SK-N-SH (cell line): ENCODE data around the gene LXN. TPM values are rescaled to one million over a fixed set of nuclear protein-coding genes. Genes with fewer than 3 reads are reported as not detected.

ENCODE experiments used
- CTCF ChIA-PET: fragments of 300-600, 350-600 bp; formaldehyde crosslinking; extraction: SDS; loops from one replicate; lab custom pipeline; 2021; lab: Yijun Ruan, JAX
- POLR2A ChIA-PET: fragments of 350-600 bp; sonication (Branson Sonifier 250); formaldehyde crosslinking; extraction: SDS; loops from one replicate; lab custom pipeline; 2020; ENCODE audit warnings: antibody characterized with exemption, inconsistent platforms; lab: Yijun Ruan, JAX
- DNase-seq: peaks from one replicate; pipeline ENCODE4 v3.0.0; 2012
- H2AFZ ChIP-seq: fragments of 200-600 bp; sonication (generic); 2 replicates; pipeline ENCODE4 v1.8.1; 2016; ENCODE audit warnings: antibody characterized with exemption, mild to moderate bottlenecking, low read depth
- H3F3A ChIP-seq: fragments of 200-600 bp; sonication (generic); replicated peaks from 2 replicates; pipeline ENCODE3; 2016; ENCODE audit warnings: antibody characterized with exemption, mild to moderate bottlenecking; ENCODE audit not compliant: insufficient read depth
- H3K27ac ChIP-seq, 2 experiments: fragments of 200-500 bp in 1 of 2; fragments of 200-600 bp in 1 of 2; sonication (Bioruptor generic) in 1 of 2; sonication (generic), shearing (Covaris generic) in 1 of 2; 2 replicates each; pipeline versions ENCODE4 v1.5.1 to v1.6.1; 2014 to 2016; ENCODE audit warnings: low read depth in 2 of 2, inconsistent platforms in 1 of 2, low read length in 1 of 2, mild to moderate bottlenecking in 1 of 2, mixed read lengths in 1 of 2
- H3K27me3 ChIP-seq: fragments of 200-600 bp; sonication (generic), shearing (Covaris generic); 2 replicates; pipeline ENCODE4 v1.6.1; 2016; ENCODE audit warnings: mixed run types; ENCODE audit not compliant: insufficient read depth
- H3K36me3 ChIP-seq, 2 experiments: fragments of 200-500 bp in 1 of 2; fragments of 200-600 bp in 1 of 2; sonication (Bioruptor generic) in 1 of 2; sonication (generic) in 1 of 2; replicated peaks in 1 of 2; 2 replicates each; pipeline versions ENCODE3 to v1.5.1; 2014 to 2016; ENCODE audit warnings: low read length in 1 of 2, mild to moderate bottlenecking in 1 of 2; ENCODE audit not compliant: insufficient read depth in 2 of 2, control insufficient read depth in 1 of 2
- H3K4me1 ChIP-seq, 2 experiments: fragments of 200-500 bp in 1 of 2; fragments of 200-600 bp in 1 of 2; sonication (Bioruptor generic) in 1 of 2; sonication (generic), shearing (Covaris generic) in 1 of 2; 2 replicates each; pipeline versions ENCODE4 v1.5.1 to v1.6.1; 2014 to 2016; ENCODE audit warnings: low read depth in 1 of 2, low read length in 1 of 2, mixed run types in 1 of 2; ENCODE audit not compliant: insufficient read depth in 2 of 2, control insufficient read depth in 1 of 2
- H3K4me2 ChIP-seq: fragments of 200-600 bp; sonication (generic), shearing (Covaris generic); 2 replicates; pipeline ENCODE4 v1.6.1; 2017; ENCODE audit warnings: mixed run types
- H3K4me3 ChIP-seq, 2 experiments: fragments of 200-500 bp in 1 of 2; fragments of 200-600 bp in 1 of 2; sonication (Bioruptor generic) in 1 of 2; sonication (generic), shearing (Covaris generic) in 1 of 2; 2 replicates each; pipeline versions ENCODE4 v1.5.1 to v1.8.1; 2014 to 2016; ENCODE audit warnings: low read depth in 2 of 2, inconsistent platforms in 1 of 2, low read length in 1 of 2, mild to moderate bottlenecking in 1 of 2, mixed read lengths in 1 of 2, moderate library complexity in 1 of 2
- H3K79me2 ChIP-seq: fragments of 200-600 bp; sonication (generic); 2 replicates; pipeline ENCODE4 v1.8.1; 2017; ENCODE audit warnings: mild to moderate bottlenecking; ENCODE audit not compliant: insufficient read depth
- H3K9ac ChIP-seq: fragments of 200-600 bp; sonication (generic); 2 replicates; pipeline ENCODE4 v1.6.1; 2017; ENCODE audit warnings: mixed run types
- H3K9me2 ChIP-seq: fragments of 200-600 bp; sonication (generic); 2 replicates; pipeline ENCODE4 v1.6.1; 2017; ENCODE audit warnings: mixed run types
- H3K9me3 ChIP-seq: fragments of 200-600 bp; sonication (generic); 2 replicates; pipeline ENCODE4 v1.6.1; 2017; ENCODE audit warnings: mixed run types, mild to moderate bottlenecking, moderate library complexity
- H4K20me1 ChIP-seq: fragments of 200-600 bp; sonication (generic); 2 replicates; pipeline ENCODE4 v1.6.1; 2017; ENCODE audit warnings: mild to moderate bottlenecking, mixed run types; ENCODE audit not compliant: insufficient read depth
- EP300 ChIP-seq, 2 experiments: IDR thresholded peaks; 2 replicates each; pipeline versions ENCODE4 v1.4.0 to v1.6.1; 2012; ENCODE audit warnings: borderline replicate concordance in 1 of 2, low read depth in 1 of 2, low read length in 1 of 2
- FOSL2 ChIP-seq: IDR thresholded peaks from 2 replicates; pipeline ENCODE4 v1.4.0; 2012; ENCODE audit warnings: low read depth, mild to moderate bottlenecking, moderate library complexity, borderline replicate concordance
- GATA2 ChIP-seq: sonication (generic); formaldehyde crosslinking; IDR thresholded peaks from 2 replicates; pipeline ENCODE4 v1.5.0; 2020; ENCODE audit warnings: mild to moderate bottlenecking, missing genetic modification reagents
- JUND ChIP-seq: IDR thresholded peaks from 2 replicates; pipeline ENCODE4 v1.4.0; 2012
- RFX5 ChIP-seq: IDR thresholded peaks from 2 replicates; pipeline ENCODE4 v1.6.1; 2012; ENCODE audit warnings: mild to moderate bottlenecking, improper control_type of control experiment, low read length
- RXRA ChIP-seq: IDR thresholded peaks from 2 replicates; pipeline ENCODE4 v1.4.0; 2012; ENCODE audit warnings: low read depth, mild to moderate bottlenecking, borderline replicate concordance
- SIN3A ChIP-seq: IDR thresholded peaks from 2 replicates; pipeline ENCODE4 v1.6.1; 2012; ENCODE audit warnings: low read depth, mild to moderate bottlenecking, low read length, moderate library complexity, borderline replicate concordance
- SMC3 ChIP-seq: IDR thresholded peaks from 2 replicates; pipeline ENCODE4 v1.6.1; 2012; ENCODE audit warnings: low read depth, low read length, improper control_type of control experiment
- TCF12 ChIP-seq: IDR thresholded peaks from 2 replicates; pipeline ENCODE4 v1.4.0; 2012
- WGBS: methylation state at CpG from one replicate; pipeline ENCODE4 v1.1.6; 2017; ENCODE audit warnings: low lambda C conversion rate; 5-methylcytosine and 5-hydroxymethylcytosine counted together
- polyA plus RNA-seq, 3 experiments: library from polyadenylated mRNA; depleted of rRNA; stranded (reverse); fragments of >200 nt; gene quantifications; 2 replicates each; pipeline ENCODE4 v1.2.3, GENCODE V29; 2012
- TF ChIP-seq, protein P1 (sequence below): IDR thresholded peaks from 2 replicates; pipeline ENCODE4 v1.6.1; 2012; ENCODE audit warnings: mild to moderate bottlenecking, low read depth, low read length, moderate library complexity
- TF ChIP-seq, protein P2 (sequence below): fragments of 150-350 bp; IDR thresholded peaks from 2 replicates; pipeline ENCODE4 v1.6.1; 2016; ENCODE audit warnings: mild to moderate bottlenecking, low read depth, low read length
- TF ChIP-seq, protein P3 (sequence below): IDR thresholded peaks from 2 replicates; pipeline ENCODE4 v1.4.0; 2012; ENCODE audit warnings: low read depth

Gene LXN
- polyA plus RNA-seq, 1 of the 3 experiments (the other 2 are of a cell fraction), result not detected

- DNase-seq, result no peak
- 19% methylated on average over 4 of the region's 4 CpGs for WGBS
- H2AFZ ChIP-seq, result no peak overlapping the region
Measured at GRCh38 chr3:158702815-158703481, 30.5 kb upstream of the LXN start.

More at GRCh38 chr3:158702815-158703481, 30.5 kb upstream of the LXN start:
- no peaks in the 10 kb centered on the region for H4K20me1 ChIP-seq
- POLR2A ChIA-PET, result no interaction called here
- peak overlapping the region; percentile 36 to 85; a peak in 3 of 4 replicates for H3K27ac ChIP-seq
- peak overlapping the region; percentile 60 for H3K4me2 ChIP-seq
- no peak overlapping the region for H3K4me3 ChIP-seq
- TF ChIP-seq SIN3A (no peak), GATA2 (no peak), JUND (peak; percentile 48), RFX5 (no peak), TCF12 (peak; percentile 32; the same call in 1 of the 2 replicates), SMC3 (no peak), EP300 (IDR thresholded peaks at IDR 0.05; ENCODE audit: borderline replicate concordance in 1 of 2, low read depth in 1 of 2, low read length in 1 of 2) (peak in 1 of 2 experiments; percentile 60; a peak in 1 of 4 replicates), FOSL2 (peak; percentile 60; the same call in 1 of the 2 replicates), RXRA (peak; percentile 89)
- TF ChIP-seq, protein P1, sequence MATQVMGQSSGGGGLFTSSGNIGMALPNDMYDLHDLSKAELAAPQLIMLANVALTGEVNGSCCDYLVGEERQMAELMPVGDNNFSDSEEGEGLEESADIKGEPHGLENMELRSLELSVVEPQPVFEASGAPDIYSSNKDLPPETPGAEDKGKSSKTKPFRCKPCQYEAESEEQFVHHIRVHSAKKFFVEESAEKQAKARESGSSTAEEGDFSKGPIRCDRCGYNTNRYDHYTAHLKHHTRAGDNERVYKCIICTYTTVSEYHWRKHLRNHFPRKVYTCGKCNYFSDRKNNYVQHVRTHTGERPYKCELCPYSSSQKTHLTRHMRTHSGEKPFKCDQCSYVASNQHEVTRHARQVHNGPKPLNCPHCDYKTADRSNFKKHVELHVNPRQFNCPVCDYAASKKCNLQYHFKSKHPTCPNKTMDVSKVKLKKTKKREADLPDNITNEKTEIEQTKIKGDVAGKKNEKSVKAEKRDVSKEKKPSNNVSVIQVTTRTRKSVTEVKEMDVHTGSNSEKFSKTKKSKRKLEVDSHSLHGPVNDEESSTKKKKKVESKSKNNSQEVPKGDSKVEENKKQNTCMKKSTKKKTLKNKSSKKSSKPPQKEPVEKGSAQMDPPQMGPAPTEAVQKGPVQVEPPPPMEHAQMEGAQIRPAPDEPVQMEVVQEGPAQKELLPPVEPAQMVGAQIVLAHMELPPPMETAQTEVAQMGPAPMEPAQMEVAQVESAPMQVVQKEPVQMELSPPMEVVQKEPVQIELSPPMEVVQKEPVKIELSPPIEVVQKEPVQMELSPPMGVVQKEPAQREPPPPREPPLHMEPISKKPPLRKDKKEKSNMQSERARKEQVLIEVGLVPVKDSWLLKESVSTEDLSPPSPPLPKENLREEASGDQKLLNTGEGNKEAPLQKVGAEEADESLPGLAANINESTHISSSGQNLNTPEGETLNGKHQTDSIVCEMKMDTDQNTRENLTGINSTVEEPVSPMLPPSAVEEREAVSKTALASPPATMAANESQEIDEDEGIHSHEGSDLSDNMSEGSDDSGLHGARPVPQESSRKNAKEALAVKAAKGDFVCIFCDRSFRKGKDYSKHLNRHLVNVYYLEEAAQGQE, result no peak
- TF ChIP-seq, protein P2, sequence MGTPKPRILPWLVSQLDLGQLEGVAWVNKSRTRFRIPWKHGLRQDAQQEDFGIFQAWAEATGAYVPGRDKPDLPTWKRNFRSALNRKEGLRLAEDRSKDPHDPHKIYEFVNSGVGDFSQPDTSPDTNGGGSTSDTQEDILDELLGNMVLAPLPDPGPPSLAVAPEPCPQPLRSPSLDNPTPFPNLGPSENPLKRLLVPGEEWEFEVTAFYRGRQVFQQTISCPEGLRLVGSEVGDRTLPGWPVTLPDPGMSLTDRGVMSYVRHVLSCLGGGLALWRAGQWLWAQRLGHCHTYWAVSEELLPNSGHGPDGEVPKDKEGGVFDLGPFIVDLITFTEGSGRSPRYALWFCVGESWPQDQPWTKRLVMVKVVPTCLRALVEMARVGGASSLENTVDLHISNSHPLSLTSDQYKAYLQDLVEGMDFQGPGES, result no peak
- TF ChIP-seq, protein P3, sequence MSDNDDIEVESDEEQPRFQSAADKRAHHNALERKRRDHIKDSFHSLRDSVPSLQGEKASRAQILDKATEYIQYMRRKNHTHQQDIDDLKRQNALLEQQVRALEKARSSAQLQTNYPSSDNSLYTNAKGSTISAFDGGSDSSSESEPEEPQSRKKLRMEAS, result peak; percentile 51
- TF ChIP-seq, all 33 proteins: peak for 6
- Histone ChIP-seq H3K9me2 (no peaks in the 10 kb centered on the region), H3K79me2 (peaks cover 19% of the 10 kb centered on the region; the same call in 1 of the 2 replicates), H3K4me1 (peaks cover 12 to 33% of the 10 kb centered on the region in 2 experiments), H3K27me3 (no peaks in the 10 kb centered on the region), H3F3A (peaks cover 32% of the 10 kb centered on the region), H3K9ac (peak overlapping the region; percentile 48; the same call in 1 of the 2 replicates), H3K9me3 (no peaks in the 10 kb centered on the region), H3K36me3 (peaks cover 8 to 15% of the 10 kb centered on the region in 2 experiments)
- CTCF ChIA-PET, result interaction anchor here (1.4 to 2.4 kb wide), 2 partner anchors 25 to 44 kb away, joined by 4 to 7 read pairs; no protein-coding TSS in a partner anchor
